ENCODE results near the gene TTC7B. TPM values are rescaled to one million over a fixed set of nuclear protein-coding genes. Genes with fewer than 3 reads are reported as not detected.

TTC7B gene
- total and polyA plus RNA-seq, 7 donors, result 18.9 to 97.0 (median 59.0) TPM

DNA sequence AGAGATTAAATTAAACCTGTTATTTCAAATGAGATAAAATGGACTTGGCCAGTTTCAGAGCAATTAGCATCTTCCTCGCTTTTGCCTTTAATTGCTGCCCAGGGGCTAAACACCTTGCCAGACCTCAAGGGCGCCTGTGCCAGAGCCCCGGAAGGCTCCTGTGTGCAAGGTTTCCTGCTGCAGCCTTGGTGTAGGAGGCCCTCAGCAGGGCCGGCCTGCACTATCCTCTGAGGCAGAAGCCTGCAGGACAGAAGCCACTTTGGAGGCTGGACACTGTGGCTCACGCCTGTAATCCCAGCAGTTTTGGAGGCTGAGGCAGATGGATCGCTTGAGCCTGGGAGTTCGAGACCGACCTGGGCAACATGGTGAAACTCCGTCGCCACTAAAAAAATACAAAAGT, 269.0 kb downstream of the TTC7B start:
- no peaks in the 10 kb centered on the region for H3K27me3 ChIP-seq (ENCODE audit: insufficient read depth in 3 of 3, low read length in 2 of 3)
- no peak for TF ChIP-seq CTCF (IDR thresholded peaks at IDR 0.05)
- WGBS, 3 donors, result 95 to 98% (median 97%) methylated on average over 10 of the region's 10 CpGs
- peak overlapping the region; percentile 74 for H3K27ac ChIP-seq
- H3K9me3 ChIP-seq, result no peaks in the 10 kb centered on the region
- no peak overlapping the region for H3K4me3 ChIP-seq
- DNase-seq, result no peak
- no peak for ATAC-seq
- intact Hi-C loops (cut with DNase I), result no loop called here
- H3K4me1 ChIP-seq, result peaks cover 27% of the 10 kb centered on the region
- no peaks in the 10 kb centered on the region for H3K36me3 ChIP-seq (ENCODE audit: insufficient read depth in 1 of 2, low read depth in 1 of 2)

GRCh38 chr14:90546767-90547166, 269.5 kb downstream of the TTC7B start:
- H3K27ac ChIP-seq, result peak overlapping the region; percentile 74
- peaks cover 27% of the 10 kb centered on the region for H3K4me1 ChIP-seq
- 78 to 84% (median 79%) methylated on average over 9 of the region's 9 CpGs for WGBS, 3 donors
- no peak overlapping the region for H3K4me3 ChIP-seq
- ATAC-seq (no peak), DNase-seq (no peak)
- intact Hi-C loops (cut with DNase I), result no loop called here
- TF ChIP-seq CTCF (IDR thresholded peaks at IDR 0.05), result no peak
- H3K27me3 ChIP-seq (ENCODE audit: insufficient read depth in 3 of 3, low read length in 2 of 3), result no peaks in the 10 kb centered on the region
- H3K9me3 ChIP-seq, result no peaks in the 10 kb centered on the region
- H3K36me3 ChIP-seq (ENCODE audit: insufficient read depth in 1 of 2, low read depth in 1 of 2), result no peaks in the 10 kb centered on the region

- Histone ChIP-seq H3K27me3 (ENCODE audit: insufficient read depth in 3 of 3, low read length in 2 of 3) (no peaks in the 10 kb centered on the region), H3K4me3 (no peak overlapping the region), H3K4me1 (peaks cover 27% of the 10 kb centered on the region), H3K27ac (peak overlapping the region; percentile 74), H3K36me3 (ENCODE audit: insufficient read depth in 1 of 2, low read depth in 1 of 2) (peaks cover 0 to 4% of the 10 kb centered on the region in 2 donors), H3K9me3 (no peaks in the 10 kb centered on the region)
- intact Hi-C loops (cut with DNase I), result no loop called here
- DNase-seq (peak; percentile 44 to 87), ATAC-seq (peak; percentile 88 to 95 (median 92))
- WGBS, 3 donors, result 14 to 34% (median 28%) methylated on average over 10 of the region's 10 CpGs
- no peak for TF ChIP-seq CTCF (IDR thresholded peaks at IDR 0.05)
Observed at GRCh38 chr14:90545966-90546751, 270.1 kb downstream of the TTC7B start.

DNA sequence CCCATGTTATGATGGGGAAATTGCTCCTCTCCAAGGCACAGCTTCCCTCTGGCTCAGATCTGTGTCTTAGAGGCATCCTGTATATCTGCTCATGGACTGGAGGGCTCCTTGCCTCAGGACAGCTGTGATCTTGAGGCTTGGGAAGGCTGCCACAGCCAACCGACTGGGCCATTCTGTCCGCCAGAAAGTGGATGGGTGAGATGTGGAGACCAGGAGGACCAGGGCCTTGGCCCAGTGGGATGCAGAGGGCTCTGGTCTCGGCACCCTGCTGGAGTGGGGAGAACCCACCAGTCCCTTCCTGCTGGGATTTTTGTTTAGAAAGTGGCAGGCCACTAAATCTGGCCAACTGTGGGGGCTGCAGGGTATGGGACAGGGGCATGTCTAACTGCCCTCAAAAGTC, 270.8 kb downstream of the TTC7B start:
- no peak for TF ChIP-seq CTCF (IDR thresholded peaks at IDR 0.05)
- H3K4me1 ChIP-seq, result peaks cover 27% of the 10 kb centered on the region
- no peak overlapping the region for H3K4me3 ChIP-seq
- no peaks in the 10 kb centered on the region for H3K27me3 ChIP-seq (ENCODE audit: insufficient read depth in 3 of 3, low read length in 2 of 3)
- intact Hi-C loops (cut with DNase I), result no loop called here
- WGBS, 3 donors, result 47 to 75% (median 55%) methylated on average over 3 of the region's 3 CpGs
- no peak for DNase-seq
- H3K9me3 ChIP-seq, result no peaks in the 10 kb centered on the region
- peaks cover 0 to 8% of the 10 kb centered on the region in 2 donors for H3K36me3 ChIP-seq (ENCODE audit: insufficient read depth in 1 of 2, low read depth in 1 of 2)
- peak; percentile 6 to 29 (median 13) for ATAC-seq
- H3K27ac ChIP-seq, result peak overlapping the region; percentile 74

Data from psoas muscle (tissue), 8 donors.